Embryonic facial prominence (tissue), 1 donor: ENCODE results near the gene CDKN1A.
"Not testable (repeated sequence)": the region's sequence is repeated elsewhere in the genome, so short reads cannot be mapped to it uniquely, and the experiment has no call there.

ENCODE experiments used
- DNase-seq: peaks from one replicate; pipeline ENCODE4 v3.0.0-alpha.2; 2016; ENCODE audit errors: extremely low spot score

The CDKN1A gene

GRCh38 chr6:36695414-36695813 lies 16.9 kb downstream of the CDKN1A start:
- no peak for DNase-seq

- no peak for DNase-seq
Observed at GRCh38 chr6:36697481-36697903, 19.0 kb downstream of the CDKN1A start, which contains the start of gene RAB44. Gene RAB44, plus strand, starts transcription at chr6:36697826. Its CDS starts 6,410 bp downstream, at chr6:36704236.

- no peak for DNase-seq
Observed at GRCh38 chr6:36698196-36698595, 19.7 kb downstream of the CDKN1A start.

GRCh38 chr6:36698871-36699271 lies 20.4 kb downstream of the CDKN1A start:
- DNase-seq, result no peak

- no peak for DNase-seq
Observed at GRCh38 chr6:36699348-36699747, 20.8 kb downstream of the CDKN1A start.

- no peak for DNase-seq
Observed at GRCh38 chr6:36700071-36700812, 21.7 kb downstream of the CDKN1A start.

- no peak for DNase-seq
Observed at GRCh38 chr6:36700831-36701230, 22.3 kb downstream of the CDKN1A start.

GRCh38 chr6:36701401-36701991 lies 23.0 kb downstream of the CDKN1A start:
- DNase-seq, result no peak

GRCh38 chr6:36702656-36703055 lies 24.1 kb downstream of the CDKN1A start:
- no peak for DNase-seq

- DNase-seq, result no peak
Observed at GRCh38 chr6:36703081-36703606, 24.6 kb downstream of the CDKN1A start.

GRCh38 chr6:36703982-36704381 lies 25.5 kb downstream of the CDKN1A start:
- DNase-seq, result no peak

GRCh38 chr6:36704961-36705577 lies 26.6 kb downstream of the CDKN1A start:
- not testable (repeated sequence) for DNase-seq

GRCh38 chr6:36706339-36706738 lies 27.8 kb downstream of the CDKN1A start:
- DNase-seq, result no peak

- no peak for DNase-seq
Observed at GRCh38 chr6:36712816-36713215, 34.3 kb downstream of the CDKN1A start.

- DNase-seq, result no peak
Observed at GRCh38 chr6:36713846-36714245, 35.3 kb downstream of the CDKN1A start.

GRCh38 chr6:36714511-36714910 lies 36.0 kb downstream of the CDKN1A start:
- no peak for DNase-seq

- DNase-seq, result no peak
Observed at GRCh38 chr6:36715469-36715868, 37.0 kb downstream of the CDKN1A start.

GRCh38 chr6:36716476-36717093 lies 38.1 kb downstream of the CDKN1A start:
- DNase-seq, result no peak

- DNase-seq, result no peak
Observed at GRCh38 chr6:36717231-36717825, 38.8 kb downstream of the CDKN1A start.

GRCh38 chr6:36717871-36718540 lies 39.5 kb downstream of the CDKN1A start:
- DNase-seq, result no peak

- DNase-seq, result no peak
Observed at GRCh38 chr6:36718560-36718959, 40.0 kb downstream of the CDKN1A start.
